K562 (cell line): Measurements from ENCODE around the gene SEC61G. TPM values are rescaled to one million over a fixed set of nuclear protein-coding genes. Genes with fewer than 3 reads are reported as not detected.
A peak's percentile ranks its signal among the peaks of the same experiment; 100 is the strongest.

Experiments
- ATAC-seq: fragments of 200-7000 bp; cut with Tn5 transposase; 3 replicates; pipeline ENCODE4 v1.9.1; 2020; ENCODE audit warnings: moderate library complexity
- Bru-seq: library from RNA; stranded (reverse); fragments of 400-500 nt; gene quantifications from one replicate; lab custom pipeline; 2021; lab: Mats Ljungman, UMichigan
- BruChase-seq, 2 experiments: library from RNA; stranded (reverse); fragments of 400-500 nt; gene quantifications; one replicate each; lab custom pipeline; 2021; lab: Mats Ljungman, UMichigan
- BruUV-seq: library from RNA; stranded (reverse); fragments of 400-500 nt; replicated peaks from 2 replicates; lab custom pipeline; 2021; lab: Mats Ljungman, UMichigan
- CTCF ChIA-PET: fragments of 300-600 bp; formaldehyde crosslinking; extraction: SDS; loops from one replicate; lab custom pipeline; 2021; ENCODE audit warnings: low intra/inter-chr PET ratio; lab: Yijun Ruan, JAX
- POLR2A ChIA-PET: fragments of 300-600, 350-650 bp; sonication (Branson Sonifier 250); formaldehyde crosslinking; extraction: SDS; loops from one replicate; lab custom pipeline; 2021; ENCODE audit warnings: antibody characterized with exemption, inconsistent platforms; lab: Yijun Ruan, JAX
- DNase-seq, 4 experiments: peaks; one replicate each; pipeline versions ENCODE4 v3.0.0 to v3.0.0-alpha.2; 2011 to 2018; ENCODE audit warnings: low spot score in 3 of 4, mixed read lengths in 3 of 4; ENCODE audit errors: extremely low read depth in 1 of 4
- FAIRE-seq: peaks from 2 replicates; lab custom pipeline; 2011; peaks lifted over from hg19 to GRCh38; lab: Jason Lieb, UNC
- H2AFZ ChIP-seq: 2 replicates; pipeline ENCODE4 v1.6.0; 2011; ENCODE audit warnings: low read depth, low read length, control low read depth, inconsistent platforms
- H3K27ac ChIP-seq: fragments of 200-600 bp; 3 replicates; pipeline ENCODE4 v1.8.0; 2011; ENCODE audit warnings: low read depth, mild to moderate bottlenecking, control low read depth, inconsistent platforms, low read length, moderate library complexity, mixed read lengths; ENCODE audit errors: extremely low read depth
- H3K27me3 ChIP-seq, 2 experiments: fragments of 300-600 bp in 1 of 2; 2 replicates in 1 of 2; 3 replicates in 1 of 2; pipeline versions ENCODE4 v1.6.0 to v1.8.0; 2011; ENCODE audit warnings: inconsistent platforms in 2 of 2, low read length in 2 of 2, mild to moderate bottlenecking in 1 of 2, mixed read lengths in 1 of 2, moderate library complexity in 1 of 2; ENCODE audit not compliant: control insufficient read depth in 2 of 2, insufficient read depth in 2 of 2
- H3K36me3 ChIP-seq: fragments of 300-600 bp; 3 replicates; pipeline ENCODE4 v1.8.0; 2011; ENCODE audit warnings: mild to moderate bottlenecking, low read length, inconsistent platforms; ENCODE audit not compliant: control insufficient read depth, insufficient read depth
- H3K4me1 ChIP-seq, 2 experiments: fragments of 200-600 bp in 1 of 2; replicated peaks in 1 of 2; 2 replicates in 1 of 2; 3 replicates in 1 of 2; pipeline versions ENCODE4 v1.5.1 to v1.8.0; 2011; ENCODE audit warnings: inconsistent platforms in 2 of 2, low read length in 2 of 2, mild to moderate bottlenecking in 1 of 2, mixed read lengths in 1 of 2, moderate library complexity in 1 of 2; ENCODE audit not compliant: control insufficient read depth in 2 of 2, insufficient read depth in 2 of 2
- H3K4me2 ChIP-seq: 2 replicates; pipeline ENCODE4 v1.6.1; 2011; ENCODE audit warnings: low read length, control low read depth, inconsistent platforms, mixed read lengths; ENCODE audit not compliant: insufficient read depth
- H3K4me3 ChIP-seq: fragments of 200-600 bp; sonication (generic), shearing (Covaris generic); 2 replicates; pipeline ENCODE4 v1.5.1; 2016; ENCODE audit warnings: control low read depth, inconsistent platforms
- H3K79me2 ChIP-seq: fragments of 200-600 bp; 3 replicates; pipeline ENCODE4 v1.8.0; 2011; ENCODE audit warnings: low read length, inconsistent platforms; ENCODE audit not compliant: control insufficient read depth, insufficient read depth
- H3K9ac ChIP-seq, 2 experiments: 2 replicates each; pipeline versions ENCODE4 v1.6.0 to v1.6.1; 2011; ENCODE audit warnings: low read depth in 2 of 2, low read length in 2 of 2, control low read depth in 1 of 2, inconsistent platforms in 1 of 2, mild to moderate bottlenecking in 1 of 2, mixed read lengths in 1 of 2; ENCODE audit not compliant: insufficient read depth in 1 of 2
- H3K9me1 ChIP-seq: one replicate; pipeline ENCODE4 v1.6.0; 2011; ENCODE audit warnings: inconsistent platforms, mild to moderate bottlenecking, low read length, moderate library complexity; ENCODE audit not compliant: control insufficient read depth, insufficient read depth
- H3K9me3 ChIP-seq: replicated peaks from 2 replicates; pipeline ENCODE4 v1.5.1; 2011; ENCODE audit warnings: low read depth, low read length, inconsistent platforms; ENCODE audit not compliant: control insufficient read depth, insufficient read depth
- H4K20me1 ChIP-seq: replicated peaks from 2 replicates; pipeline ENCODE4 v1.6.1; 2011; ENCODE audit warnings: low read length, inconsistent platforms, mixed read lengths; ENCODE audit not compliant: control insufficient read depth, insufficient read depth
- ATF7 ChIP-seq: fragments of 450-650 bp; IDR thresholded peaks from 2 replicates; pipeline ENCODE4 v1.7.1; 2014; ENCODE audit warnings: mild to moderate bottlenecking, moderate library complexity
- CC2D1A ChIP-seq: fragments of 450-650 bp; IDR thresholded peaks from 2 replicates; pipeline ENCODE4 v1.6.1; 2017; ENCODE audit warnings: mild to moderate bottlenecking
- CREB1 ChIP-seq, 2 experiments: sonication (generic) in 1 of 2; formaldehyde crosslinking in 1 of 2; IDR thresholded peaks; 2 replicates each; pipeline versions ENCODE4 v1.6.1 to v1.8.0; 2012 to 2022; ENCODE audit warnings: inconsistent platforms in 1 of 2, mild to moderate bottlenecking in 1 of 2, missing genetic modification reagents in 1 of 2, moderate library complexity in 1 of 2
- EP400 ChIP-seq: fragments of 450-650 bp; IDR thresholded peaks from 2 replicates; pipeline ENCODE4 v1.6.1; 2017; ENCODE audit warnings: antibody characterized with exemption, mild to moderate bottlenecking, moderate library complexity
- HDAC3 ChIP-seq: fragments of 450-650 bp; IDR thresholded peaks from 2 replicates; pipeline ENCODE4 v1.6.1; 2018; ENCODE audit warnings: borderline replicate concordance, mild to moderate bottlenecking, moderate library complexity; ENCODE audit not compliant: partially characterized antibody
- KDM5B ChIP-seq: fragments of 200-600 bp; sonication (generic); IDR thresholded peaks from 2 replicates; pipeline ENCODE4 v1.6.1; 2012; ENCODE audit warnings: low read depth, mild to moderate bottlenecking, moderate library complexity, low read length, control low read depth, inconsistent platforms; ENCODE audit not compliant: insufficient replicate concordance
- KLF16 ChIP-seq: IDR thresholded peaks from 2 replicates; pipeline ENCODE4 v1.6.1; 2016; ENCODE audit warnings: antibody characterized with exemption
- KLF6 ChIP-seq: fragments of 250-450 bp; sonication (Bioruptor Pico); IDR thresholded peaks from 2 replicates; pipeline ENCODE4 v1.4.0; 2020; ENCODE audit warnings: mild to moderate bottlenecking, moderate library complexity, borderline replicate concordance
- L3MBTL2 ChIP-seq: fragments of 450-650 bp; IDR thresholded peaks from 2 replicates; pipeline ENCODE4 v1.6.1; 2016; ENCODE audit warnings: mild to moderate bottlenecking, moderate library complexity
- NCOA1 ChIP-seq: fragments of 450-650 bp; IDR thresholded peaks from 2 replicates; pipeline ENCODE4 v1.6.1; 2016; ENCODE audit warnings: low read depth
- POLR2AphosphoS2 ChIP-seq: IDR thresholded peaks from 2 replicates; pipeline ENCODE4 v1.6.1; 2012; ENCODE audit warnings: low read length, improper control_type of control experiment
- RBM39 ChIP-seq: fragments of 200-400 bp; formaldehyde crosslinking; optimal IDR thresholded peaks from 2 replicates; pipeline ENCODE3; 2018; ENCODE audit warnings: low read depth, low read length
- SMARCA4 ChIP-seq: fragments of 450-650 bp; IDR thresholded peaks from 2 replicates; pipeline ENCODE4 v1.6.1; 2016
- TBL1XR1 ChIP-seq, 2 experiments: IDR thresholded peaks; 2 replicates each; pipeline ENCODE4 v1.6.1; 2012; ENCODE audit warnings: improper control_type of control experiment in 2 of 2, low read length in 2 of 2, mild to moderate bottlenecking in 1 of 2
- TSC22D4 ChIP-seq: fragments of 450-650 bp; IDR thresholded peaks from 2 replicates; pipeline ENCODE4 v1.6.1; 2016; ENCODE audit warnings: missing genetic modification characterization, missing biosample characterization, control low read depth
- ZFX ChIP-seq: sonication (generic); formaldehyde crosslinking; IDR thresholded peaks from 2 replicates; pipeline ENCODE4 v1.8.0; 2022; ENCODE audit warnings: mild to moderate bottlenecking, missing genetic modification reagents, moderate library complexity
- ZNF311 ChIP-seq: fragments of 250-450 bp; sonication (Bioruptor Pico); IDR thresholded peaks from 2 replicates; pipeline ENCODE4 v1.4.0; 2020; ENCODE audit warnings: mild to moderate bottlenecking, moderate library complexity
- WGBS: fragments of 100-300 bp; shearing (Covaris generic); methylation state at CpG from one replicate; pipeline ENCODE4 v1.1.6; 2016; ENCODE audit warnings: low coverage, mixed read lengths; ENCODE audit not compliant: insufficient coverage; ENCODE audit errors: missing lambda C conversion rate; 5-methylcytosine and 5-hydroxymethylcytosine counted together
- in situ Hi-C: fragments of 300-500 bp; cut with MboI; formaldehyde crosslinking; loops from 4 replicates; pipeline ENCODE4 v1.15.0; 2018; ENCODE audit warnings: inconsistent platforms, mixed read lengths
- intact Hi-C: fragments of 100-400 bp; cut with micrococcal nuclease; formaldehyde crosslinking; loops from 2 replicates; pipeline ENCODE4 v1.14.2; 2022
- long read RNA-seq, 3 experiments: library from polyadenylated mRNA in 2 of 3; library from RNA in 1 of 3; unstranded in 2 of 3; stranded (forward) in 1 of 3; transcript quantifications; one replicate each; pipeline ENCODE4 v2.0.0, GENCODE V29; 2019 to 2022
- polyA minus RNA-seq, 3 experiments: library from RNA; depleted of rRNA, polyadenylated mRNA; stranded (reverse); fragments of >200 nt; gene quantifications; 2 replicates each; pipeline ENCODE4 v1.2.3, GENCODE V29; 2011
- polyA plus RNA-seq, 8 experiments: library from polyadenylated mRNA; depleted of rRNA in 4 of 8; stranded (reverse) in 5 of 8; unstranded in 3 of 8; fragments of >200 nt; fragmentation: Nextera tagmentation in 2 of 8; fragmentation: Illumina TruSeq in 1 of 8; extraction: Ambion mirVana in 2 of 8; extraction: Trizol in 1 of 8; gene quantifications; 2 replicates each; pipeline versions ENCODE4 v1.2.1 to v1.2.3, GENCODE V29; 2011 to 2014; ENCODE audit warnings: inconsistent platforms in 1 of 8, missing spikeins in 1 of 8
- total RNA-seq, 7 experiments: library from RNA; depleted of rRNA in 6 of 7; stranded (reverse); fragments of >200 nt in 6 of 7; fragmentation: Illumina TruSeq in 2 of 7; extraction: Trizol in 2 of 7; gene quantifications; 2 replicates each; pipeline versions ENCODE4 v1.2.1 to v1.2.3, GENCODE V29; 2011 to 2021; ENCODE audit warnings: low replicate concordance in 1 of 7

The SEC61G gene
- total RNA-seq (2011; cell fraction: chromatin; rRNA removed; ENCODE audit: low replicate concordance) = 17.6 and 41.0 TPM in 2 replicates
- 14.0 and 22.9 TPM in 2 replicates for total RNA-seq (2011; cell fraction: nucleolus; rRNA removed)
- total RNA-seq (2011; cell fraction: nucleoplasm; rRNA removed) = 43.7 and 61.5 TPM in 2 replicates
- total RNA-seq (2014; rRNA removed) = 110 and 138 TPM in 2 replicates
- total RNA-seq (2014; rRNA removed; fragmentation: Illumina TruSeq; extraction: Trizol) = 346 and 376 TPM in 2 replicates
- 212 and 221 TPM in 2 replicates for total RNA-seq (2015; rRNA removed; fragmentation: Illumina TruSeq; extraction: Trizol)
- 142 and 154 TPM in 2 replicates for total RNA-seq (2021)
- 176 and 178 TPM in 2 replicates for polyA plus RNA-seq (2011; rRNA removed)
- 73.6 and 289 TPM in 2 replicates for polyA plus RNA-seq (2011; cell fraction: cytosol; rRNA removed)
- polyA plus RNA-seq (2011; cell fraction: nucleus; rRNA removed) = 39.4 and 77.6 TPM in 2 replicates
- polyA plus RNA-seq (2012) = 277 and 498 TPM in 2 replicates
- polyA plus RNA-seq (2014; fragmentation: Illumina TruSeq; extraction: Trizol) = 274 and 325 TPM in 2 replicates
- polyA plus RNA-seq (2014; fragmentation: Nextera tagmentation; extraction: Ambion mirVana) = 100 to 1,000 TPM; 442 to 565 TPM
- 158 and 223 TPM in 2 replicates for polyA plus RNA-seq (2014; rRNA removed)
- polyA minus RNA-seq (2011; rRNA and poly(A)+ RNA removed) = 240 and 263 TPM in 2 replicates
- polyA minus RNA-seq (2011; cell fraction: cytosol; rRNA and poly(A)+ RNA removed) = 51.8 and 87.1 TPM in 2 replicates
- 17.6 and 54.4 TPM in 2 replicates for polyA minus RNA-seq (2011; cell fraction: nucleus; rRNA and poly(A)+ RNA removed)
- Bru-seq, nascent RNA = percentile 96 among the genes with signal in this experiment
- BruChase-seq, experiment 1, labeled RNA remaining after a 2-hour chase = percentile 96 among the genes with signal in this experiment
- percentile 95 among the genes with signal in this experiment for BruChase-seq, experiment 2, labeled RNA remaining after a 6-hour chase
- long read RNA-seq, experiment 1, transcript SEC61G-201 (4 exons, 462 nt) = major isoform, 137 of 168 reads
- long read RNA-seq, experiment 1, transcript SEC61G-202 (4 exons, 459 nt) = minor isoform, 13 of 168 reads
- long read RNA-seq, experiment 1, partial matches to known transcripts = 12 of 168 reads
- long read RNA-seq, experiment 1, other reads (novel, unspliced or antisense) = 4 of 168 reads
- long read RNA-seq, experiment 2, transcript SEC61G-202 (4 exons, 459 nt) = minor isoform, 5 of 154 reads
- long read RNA-seq, experiment 2, transcript SEC61G-201 (4 exons, 462 nt) = major isoform, 104 of 154 reads
- long read RNA-seq, experiment 2, partial matches to known transcripts = 22 of 154 reads
- long read RNA-seq, experiment 2, other reads (novel, unspliced or antisense) = 19 of 154 reads
- long read RNA-seq, experiment 3, transcript SEC61G-201 (4 exons, 462 nt) = major isoform, 139 of 159 reads
- long read RNA-seq, experiment 3, transcript SEC61G-202 (4 exons, 459 nt) = minor isoform, 9 of 159 reads
- long read RNA-seq, experiment 3, partial matches to known transcripts = 0 of 159 reads
- long read RNA-seq, experiment 3, other reads (novel, unspliced or antisense) = 11 of 159 reads

- FAIRE-seq = peak; percentile 93
- Histone ChIP-seq H3K4me2 (peak within 1 kb of the TSS; percentile 96), H3K9ac (peak within 1 kb of the TSS; percentile 93 to 95)
- TF ChIP-seq KLF6 (CRISPR knock-in tag) (peak; percentile 83; the same call in 1 of the 2 replicates), KLF16 (no peak), CC2D1A (no peak), ZNF311 (CRISPR knock-in tag) (no peak), ATF7 (peak; percentile 53), POLR2AphosphoS2 (peak; percentile 63; the same call in 1 of the 2 replicates), NCOA1 (no peak), L3MBTL2 (peak; percentile 64; the same call in 1 of the 2 replicates), EP400 (peak; percentile 97), SMARCA4 (no peak), TBL1XR1 (IDR thresholded peaks at IDR 0.05; ENCODE audit: low read length in 2 of 2) (no peak), ZFX (CRISPR knock-in tag) (peak; percentile 92), TSC22D4 (tag) (no peak), CREB1 (IDR thresholded peaks at IDR 0.05) (peak; percentile 82), CREB1 (CRISPR knock-in tag; IDR thresholded peaks at IDR 0.05) (peak; percentile 39; the same call in 1 of the 2 replicates), RBM39 (no peak), HDAC3 (no peak), KDM5B (peak; percentile 80)
These were observed at the start of gene SEC61G for GRCh38 chr7:54758702-54759592. Gene SEC61G (minus strand): TSS chr7:54759211. CDS start chr7:54757588, 1,623 bp downstream.

More at GRCh38 chr7:54758702-54759592, at the start of gene SEC61G:
- H3K9me3 ChIP-seq = no peaks in the 10 kb centered on the region
- H4K20me1 ChIP-seq = no peaks in the 10 kb centered on the region
- peak within 1 kb of the TSS; percentile 94 for H2AFZ ChIP-seq
- H3K4me3 ChIP-seq = peak within 1 kb of the TSS; percentile 91
- H3K27me3 ChIP-seq = peaks cover 0 to 2% of the 10 kb centered on the region in 2 experiments; a peak in 1 of 5 replicates
- peaks cover 3 to 9% of the 10 kb centered on the region in 2 experiments; a peak in 4 of 5 replicates for H3K4me1 ChIP-seq
- peaks cover 28% of the 10 kb centered on the region for H3K36me3 ChIP-seq
- TSS peak; percentile 44 for BruUV-seq
- in situ Hi-C loops (no loop called here), intact Hi-C loops (no loop called here)
- H3K27ac ChIP-seq = peak within 1 kb of the TSS; percentile 81
- H3K9me1 ChIP-seq = no peaks in the 10 kb centered on the region
- POLR2A ChIA-PET = interaction anchor here (0.7 to 2.8 kb wide), 11 partner anchors 8 to 607 kb away, joined by 3 to 15 read pairs (median 4); no protein-coding TSS in a partner anchor
- ATAC-seq = peak; percentile 94
- WGBS = under 1% methylated on average over 60 of the region's 72 CpGs
- peaks cover 60% of the 10 kb centered on the region for H3K79me2 ChIP-seq
- DNase-seq = peak; percentile 89 to 97 (median 92)
- CTCF ChIA-PET = interaction anchor here (0.7 kb wide), 1 partner anchor 35 kb away, joined by 3 read pairs; no protein-coding TSS in a partner anchor
